HG02571 (cell line): ENCODE measurements around the gene ZNF354B.
"Not testable (repeated sequence)": the region's sequence is repeated elsewhere in the genome, so short reads cannot be mapped to it uniquely, and the experiment has no call there.

ENCODE experiments used
- ATAC-seq: cut with Tn5 transposase; IDR thresholded peaks from one replicate; pipeline ENCODE4 v1.9.1; 2021; ENCODE audit warnings: mild to moderate bottlenecking, moderate library complexity; ENCODE audit not compliant: unreplicated experiment

The ZNF354B gene

GRCh38 chr5:178859625-178860521 lies at the start of gene ZNF354B:
Gene ZNF354B, plus strand, starts transcription at chr5:178859953. Its CDS starts 1,095 bp downstream, at chr5:178861048.
- ATAC-seq: peak; percentile 97

GRCh38 chr5:178817506-178817905 lies 42.2 kb upstream of the ZNF354B start:
- no peak for ATAC-seq

- no peak for ATAC-seq
These were observed 41.7 kb upstream of the ZNF354B start for GRCh38 chr5:178818094-178818493.

- no peak for ATAC-seq
These were observed 39.8 kb upstream of the ZNF354B start for GRCh38 chr5:178820001-178820400.

GRCh38 chr5:178825444-178825843 lies 34.3 kb upstream of the ZNF354B start:
- no peak for ATAC-seq

- ATAC-seq: no peak
These were observed 33.5 kb upstream of the ZNF354B start for GRCh38 chr5:178826216-178826615.

- ATAC-seq: no peak
These were observed 32.1 kb upstream of the ZNF354B start for GRCh38 chr5:178827636-178828035.

GRCh38 chr5:178831049-178831448 lies 28.7 kb upstream of the ZNF354B start:
- no peak for ATAC-seq

- no peak for ATAC-seq
These were observed 27.0 kb upstream of the ZNF354B start for GRCh38 chr5:178832618-178833201.

GRCh38 chr5:178836628-178837027 lies 23.1 kb upstream of the ZNF354B start:
- no peak for ATAC-seq

- not testable (repeated sequence) for ATAC-seq
These were observed 20.9 kb upstream of the ZNF354B start for GRCh38 chr5:178838695-178839318.

- no peak for ATAC-seq
These were observed 20.4 kb upstream of the ZNF354B start for GRCh38 chr5:178839319-178839704.

GRCh38 chr5:178840399-178840798 lies 19.4 kb upstream of the ZNF354B start:
- not testable (repeated sequence) for ATAC-seq

- ATAC-seq: no peak
These were observed 10.4 kb upstream of the ZNF354B start for GRCh38 chr5:178849316-178849715.

GRCh38 chr5:178851951-178852350 lies 7.8 kb upstream of the ZNF354B start:
- no peak for ATAC-seq

GRCh38 chr5:178854284-178854683 lies 5.5 kb upstream of the ZNF354B start:
- no peak for ATAC-seq

- ATAC-seq: not testable (repeated sequence)
These were observed 862 bp downstream of the ZNF354B start for GRCh38 chr5:178860615-178861014.

- ATAC-seq: no peak
These were observed 1.9 kb downstream of the ZNF354B start for GRCh38 chr5:178861627-178862026.

GRCh38 chr5:178866946-178867345 lies 7.2 kb downstream of the ZNF354B start:
- ATAC-seq: no peak

GRCh38 chr5:178869577-178869976 lies 9.8 kb downstream of the ZNF354B start:
- ATAC-seq: no peak

- ATAC-seq: no peak
These were observed 10.7 kb downstream of the ZNF354B start for GRCh38 chr5:178870411-178870810.

GRCh38 chr5:178872302-178872701 lies 12.5 kb downstream of the ZNF354B start:
- no peak for ATAC-seq
